Measurements from ENCODE around the gene THAP6. TPM values are rescaled to one million over a fixed set of nuclear protein-coding genes. Genes with fewer than 3 reads are reported as not detected.

THAP6 gene
- total and polyA plus RNA-seq, 2 of the 8 experiments (the other 6 are each of a cell fraction or from before 2014, with no cell fraction given) = 3.3 to 9.7 TPM

Other genes starting within 250 kb of the THAP6 start
- gene RCHY1, start 70 bp upstream of the THAP6 start, total RNA-seq (2021; fragmentation: NEBNext Ultra II Directional; extraction: Animal tissue kit (Norgen Biotek cat#: 25700)) = 39.8 and 44.0 TPM in 2 replicates
- gene RCHY1, start 70 bp upstream of the THAP6 start, polyA plus RNA-seq (2011; rRNA removed) = 19.7 and 30.3 TPM in 2 replicates
- gene ODAPH, start 41.6 kb downstream of the THAP6 start, total RNA-seq (2021; fragmentation: NEBNext Ultra II Directional; extraction: Animal tissue kit (Norgen Biotek cat#: 25700)) = not detected in 2 replicates
- gene ODAPH, start 41.6 kb downstream of the THAP6 start, polyA plus RNA-seq (2011; rRNA removed) = not detected in 2 replicates
- gene CDKL2, start 116.1 kb downstream of the THAP6 start, total RNA-seq (2021; fragmentation: NEBNext Ultra II Directional; extraction: Animal tissue kit (Norgen Biotek cat#: 25700)) = 1.4 and 2.1 TPM in 2 replicates
- gene CDKL2, start 116.1 kb downstream of the THAP6 start, polyA plus RNA-seq (2011; rRNA removed) = 1.2 and 1.4 TPM in 2 replicates
- 378 and 388 TPM in 2 replicates for gene G3BP2, start 158.9 kb downstream of the THAP6 start, total RNA-seq (2021; fragmentation: NEBNext Ultra II Directional; extraction: Animal tissue kit (Norgen Biotek cat#: 25700))
- gene G3BP2, start 158.9 kb downstream of the THAP6 start, polyA plus RNA-seq (2011; rRNA removed) = 78.2 and 83.7 TPM in 2 replicates
- 190 and 198 TPM in 2 replicates for gene USO1, start 210.1 kb downstream of the THAP6 start, total RNA-seq (2021; fragmentation: NEBNext Ultra II Directional; extraction: Animal tissue kit (Norgen Biotek cat#: 25700))
- gene USO1, start 210.1 kb downstream of the THAP6 start, polyA plus RNA-seq (2011; rRNA removed) = 39.8 and 57.3 TPM in 2 replicates